NCI-H187 (cell line): Measurements from ENCODE around the gene CBLN3.

Experiments used
- DNase-seq, 2 experiments: peaks; one replicate each; lab custom pipeline; 2025; lab: John Stamatoyannopoulos, UW

CBLN3 gene

DNA sequence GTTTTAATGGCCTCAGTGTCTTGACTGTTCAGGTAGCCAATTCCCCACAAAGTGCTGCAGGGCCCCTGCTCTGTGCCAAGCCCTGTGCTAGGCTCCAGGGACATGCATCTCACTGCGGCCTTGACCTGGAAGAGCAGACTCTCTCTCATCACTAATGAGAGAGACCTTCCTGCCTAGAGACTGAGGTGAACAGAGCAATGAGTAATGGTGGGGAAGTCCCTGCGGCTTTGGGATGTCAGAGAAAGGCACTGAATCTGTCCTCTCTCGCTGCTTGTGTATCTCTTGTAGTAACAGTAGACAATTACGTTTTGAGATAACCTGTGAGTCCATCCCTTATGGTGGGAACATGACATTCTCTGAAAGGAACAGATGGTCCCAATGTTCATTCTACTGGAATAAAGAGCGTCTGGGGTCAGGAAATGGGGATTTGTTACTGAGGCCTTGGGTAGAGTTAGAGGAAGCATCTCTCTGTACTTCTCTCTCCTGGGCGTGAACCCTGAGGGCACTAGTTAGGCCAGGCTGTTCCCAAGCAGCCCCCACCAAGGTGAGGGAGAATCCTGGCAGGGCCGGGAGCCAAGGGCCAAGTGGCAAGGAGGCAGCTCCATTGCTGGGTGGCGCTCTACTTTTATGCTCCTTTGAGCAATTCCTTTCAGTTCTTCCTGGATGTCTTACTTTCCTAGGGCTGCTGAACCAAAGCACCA, 48.0 kb downstream of the CBLN3 start:
- no peak for DNase-seq

DNA sequence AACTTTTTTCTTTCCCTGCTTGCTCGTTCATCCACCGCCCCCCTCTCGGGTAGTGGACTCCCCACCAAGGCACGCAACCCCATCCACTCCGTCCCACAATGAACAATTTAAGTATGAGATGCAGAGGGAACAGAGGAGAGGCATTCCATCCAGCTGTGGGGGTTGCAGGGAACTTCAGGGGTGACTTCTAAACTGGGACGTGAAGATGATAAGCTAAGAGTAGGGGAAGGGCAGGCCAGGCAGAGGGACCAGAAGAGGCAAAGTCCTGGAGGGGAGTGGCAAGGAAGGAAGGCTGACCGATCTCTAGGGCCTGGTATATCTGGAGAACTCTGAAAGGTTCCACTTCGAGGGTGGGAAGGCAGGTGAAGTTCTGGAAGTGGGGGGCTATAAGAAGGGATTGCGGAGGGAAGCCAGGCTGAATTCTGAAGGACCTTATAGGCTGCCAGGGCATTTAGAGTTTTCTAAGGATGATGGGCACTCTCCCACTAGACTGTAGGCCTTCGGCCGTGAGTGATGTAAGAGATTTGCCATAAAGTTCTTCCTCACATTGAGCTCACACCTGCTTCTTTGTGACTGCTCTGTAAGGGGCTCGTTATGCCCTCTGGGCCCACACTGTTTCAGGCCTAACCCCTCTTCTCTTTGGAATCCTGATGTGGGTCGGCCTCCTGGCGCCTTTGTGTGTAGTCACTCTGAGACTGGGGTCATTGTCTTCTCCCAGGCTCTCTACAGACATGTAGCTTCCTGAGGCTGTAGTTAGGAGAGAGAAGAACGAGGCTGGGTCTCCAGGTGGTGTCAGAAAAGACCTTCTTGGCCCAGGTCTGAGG, 49.3 kb downstream of the CBLN3 start:
- no peak for DNase-seq

DNA sequence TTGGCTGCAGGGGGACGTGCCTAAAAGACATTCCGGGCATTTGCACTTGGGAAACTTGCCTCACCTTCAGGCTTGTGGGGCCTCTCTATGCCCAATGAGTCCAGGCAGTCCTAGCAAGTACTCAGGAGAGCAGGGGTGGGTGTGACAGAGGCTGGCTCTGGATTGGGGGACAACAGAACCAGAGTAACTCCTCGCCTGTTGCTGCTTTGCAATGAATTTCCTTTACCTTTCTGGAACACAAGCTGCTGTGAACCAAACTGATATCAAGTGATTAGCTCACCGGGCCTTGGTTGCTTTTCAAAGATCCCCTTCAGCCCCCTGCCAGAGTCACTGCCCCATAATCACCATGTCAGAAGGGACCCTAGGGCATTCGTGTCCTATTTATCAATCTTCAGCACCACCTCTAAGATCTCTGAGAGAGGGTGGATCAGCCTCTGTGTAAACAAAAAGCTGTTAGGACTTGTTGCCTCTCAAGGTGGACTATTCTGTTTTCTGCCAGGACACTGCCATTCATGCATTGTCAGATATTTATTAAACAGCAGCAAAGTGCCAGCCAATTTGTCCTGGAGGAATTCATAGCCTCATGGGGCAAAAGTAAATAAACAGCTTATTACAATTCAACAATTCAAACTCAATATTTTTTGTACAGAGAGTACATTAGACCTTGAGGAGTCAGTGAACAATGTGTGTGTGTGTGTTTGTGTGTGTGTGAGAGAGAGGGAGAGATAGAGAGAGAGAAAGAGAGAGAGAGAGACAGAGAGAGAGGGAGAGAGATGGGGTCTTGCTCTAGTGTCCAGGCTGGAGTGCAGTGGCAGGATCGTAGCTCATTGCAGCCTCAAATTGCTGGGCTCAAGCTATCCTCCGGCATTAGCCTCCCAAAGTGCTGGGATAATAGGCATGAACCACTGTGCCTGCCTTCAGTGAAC, 50.2 kb downstream of the CBLN3 start:
- no peak for DNase-seq

DNA sequence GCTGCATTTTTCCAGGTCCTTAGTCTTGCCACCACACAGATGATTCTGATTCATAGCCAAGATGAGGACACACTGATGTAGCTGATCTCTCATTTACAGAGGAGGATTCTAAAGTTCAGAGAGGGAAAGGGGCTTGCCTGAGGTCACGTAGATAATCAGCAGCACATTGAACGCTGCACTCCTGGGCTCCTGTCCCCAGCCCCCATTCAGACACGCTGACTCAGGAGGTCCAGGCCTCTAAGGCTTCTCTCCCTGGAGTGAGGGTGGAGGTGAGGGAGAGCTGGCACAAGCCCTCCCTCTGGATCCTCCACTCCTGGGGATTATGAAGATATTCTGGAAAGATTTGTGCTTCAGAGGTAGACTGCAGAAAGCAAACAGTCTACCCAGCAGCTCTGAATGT, 51.1 kb downstream of the CBLN3 start:
- DNase-seq = no peak

DNA sequence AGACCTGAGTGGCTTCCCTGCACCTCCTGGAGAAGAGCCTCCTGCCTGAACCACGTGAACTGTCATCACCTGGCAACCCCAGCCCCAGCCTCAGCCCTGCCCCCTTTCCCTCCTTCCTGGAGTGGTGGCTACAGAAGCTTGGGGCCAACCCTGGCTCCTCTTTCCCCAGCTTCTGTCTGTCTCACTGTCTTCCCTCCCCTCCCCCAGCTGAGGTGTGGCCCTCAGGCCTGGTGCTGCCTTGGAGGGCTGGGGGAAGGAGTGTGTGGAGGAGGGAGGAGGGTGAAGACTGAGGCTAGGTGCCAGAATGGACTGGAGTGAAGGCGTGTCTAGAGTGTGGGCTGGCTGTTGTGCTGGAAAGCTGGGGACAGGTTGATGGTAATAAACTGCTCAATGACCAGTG, 51.8 kb downstream of the CBLN3 start:
- peak; percentile 93 to 96 for DNase-seq

DNA sequence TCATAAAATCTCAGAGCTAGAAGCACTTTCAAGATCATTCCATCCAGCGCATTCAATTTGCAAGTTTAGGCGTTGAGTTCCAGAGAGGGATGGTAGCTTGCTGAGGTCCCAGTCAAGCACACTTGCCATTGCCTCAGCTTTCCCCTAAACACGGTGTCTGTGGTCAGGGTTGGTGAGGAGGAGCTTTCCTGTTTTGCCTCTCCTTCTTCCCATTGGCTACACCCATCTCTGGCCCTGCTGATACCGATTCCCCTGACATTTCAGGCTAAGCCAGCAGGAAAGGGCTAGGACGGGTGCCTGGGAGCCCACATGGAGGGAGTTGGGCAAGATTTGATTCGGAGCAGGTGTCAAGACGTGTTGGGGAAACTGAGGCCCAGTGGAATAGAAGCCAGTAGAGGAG, 52.3 kb downstream of the CBLN3 start:
- DNase-seq = peak in 1 of 2 experiments; percentile 48
